CD4-positive, alpha-beta memory T cell (primary cell): Measurements from ENCODE around the gene MYO18B. TPM values are rescaled to one million over a fixed set of nuclear protein-coding genes. Genes with fewer than 3 reads are reported as not detected.
"Not testable (repeated sequence)": the region's sequence is repeated elsewhere in the genome, so short reads cannot be mapped to it uniquely, and the experiment has no call there.

Source experiments
- CTCF ChIA-PET: fragments of 350-600 bp; sonication (Branson Sonifier 250); formaldehyde crosslinking; loops from one replicate; lab custom pipeline; 2021; ENCODE audit warnings: inconsistent platforms; ENCODE audit not compliant: partially characterized antibody; lab: Charles Lee
- POLR2A ChIA-PET: fragments of 350-600 bp; sonication (Branson Sonifier 250); formaldehyde crosslinking; loops from one replicate; lab custom pipeline; 2021; ENCODE audit not compliant: partially characterized antibody; lab: Charles Lee
- DNase-seq, 5 donors: peaks; one replicate each; pipeline versions ENCODE4 v3.0.0 to v3.0.0-alpha.2; 2020 to 2022; ENCODE audit warnings: mixed read lengths in 1 of 5
- H3K27ac ChIP-seq: one replicate; pipeline ENCODE4 v1.7.0; 2013; ENCODE audit warnings: low read depth, low read length
- H3K27me3 ChIP-seq: 2 replicates; pipeline ENCODE4 v1.7.0; 2013; ENCODE audit warnings: mild to moderate bottlenecking, low read length, moderate library complexity; ENCODE audit not compliant: insufficient read depth
- H3K36me3 ChIP-seq: 2 replicates; pipeline ENCODE4 v1.7.0; 2013; ENCODE audit warnings: mild to moderate bottlenecking, low read length, moderate library complexity; ENCODE audit not compliant: insufficient read depth
- H3K4me1 ChIP-seq: 2 replicates; pipeline ENCODE4 v1.7.0; 2013; ENCODE audit warnings: mild to moderate bottlenecking, low read length, moderate library complexity; ENCODE audit not compliant: insufficient read depth
- H3K4me3 ChIP-seq, 2 donors: one replicate each; pipeline ENCODE4 v1.7.0; 2013; ENCODE audit warnings: low read length in 2 of 2, mild to moderate bottlenecking in 1 of 2
- H3K9me3 ChIP-seq, 2 donors: one replicate each; pipeline ENCODE4 v1.7.0; 2013; ENCODE audit warnings: low read length in 2 of 2, control low read depth in 1 of 2; ENCODE audit not compliant: control insufficient read depth in 1 of 2
- H3K27ac Mint-ChIP-seq, 7 donors: one replicate each; pipeline ENCODE4 v1.8.0; 2020 to 2021; ENCODE audit warnings: mixed read lengths in 7 of 7, mild to moderate bottlenecking in 6 of 7, inconsistent platforms in 3 of 7, moderate library complexity in 3 of 7
- H3K27me3 Mint-ChIP-seq, 2 donors: one replicate each; pipeline ENCODE4 v1.8.0; 2020 to 2021; ENCODE audit warnings: mixed read lengths in 2 of 2
- H3K36me3 Mint-ChIP-seq, 2 donors: one replicate each; pipeline ENCODE4 v1.8.0; 2020 to 2021; ENCODE audit warnings: mixed read lengths in 2 of 2, inconsistent platforms in 1 of 2, mild to moderate bottlenecking in 1 of 2
- H3K4me1 Mint-ChIP-seq, 4 donors: one replicate each; pipeline ENCODE4 v1.8.0; 2020 to 2021; ENCODE audit warnings: mixed read lengths in 4 of 4, mild to moderate bottlenecking in 1 of 4
- H3K4me3 Mint-ChIP-seq, 8 donors: one replicate each; pipeline ENCODE4 v1.8.0; 2020 to 2021; ENCODE audit warnings: mixed read lengths in 8 of 8, mild to moderate bottlenecking in 7 of 8, moderate library complexity in 6 of 8, inconsistent platforms in 3 of 8
- H3K9me3 Mint-ChIP-seq, 8 donors: one replicate each; pipeline ENCODE4 v1.8.0; 2020 to 2021; ENCODE audit warnings: mixed read lengths in 8 of 8, mild to moderate bottlenecking in 5 of 8, inconsistent platforms in 3 of 8, moderate library complexity in 1 of 8
- intact Hi-C: fragments of 100-400 bp; cut with micrococcal nuclease; formaldehyde crosslinking; loops from one replicate; pipeline ENCODE4 v1.15.1; 2023
- polyA plus RNA-seq, 2 donors: library from polyadenylated mRNA; unstranded; fragments of 300-500 nt; fragmentation: Illumina TruSeq; gene quantifications; one replicate each; pipeline ENCODE4 v1.2.3, GENCODE V29; 2021
- total RNA-seq, 2 experiments: library from RNA; stranded (reverse); gene quantifications; one replicate each; pipeline ENCODE4 v1.2.3, GENCODE V29; 2021

MYO18B gene
- total and polyA plus RNA-seq, 4 experiments from 2014 or later, result 0.02 to 0.26 (median 0.19) TPM; not detected in 1

- Histone ChIP-seq H3K27me3 (no peaks in the 10 kb centered on the region), H3K9me3 (no peaks in the 10 kb centered on the region), H3K4me3 (no peak overlapping the region), H3K4me1 (no peaks in the 10 kb centered on the region), H3K36me3 (no peaks in the 10 kb centered on the region), H3K27ac (no peak overlapping the region)
- Mint-ChIP-seq H3K27me3 (no peaks in the 10 kb centered on the region), H3K36me3 (no peaks in the 10 kb centered on the region), H3K4me3 (peak overlapping the region in 3 of 8 donors; percentile 13 to 58 (median 27)), H3K4me1 (peaks cover 0 to 10% (median 3%) of the 10 kb centered on the region in 4 donors), H3K9me3 (peaks cover 0 to 3% (median 0%) of the 10 kb centered on the region in 8 donors), H3K27ac (peak overlapping the region in 1 of 7 donors; percentile 40)
- CTCF ChIA-PET, result interaction anchor here (1.2 kb wide), 1 partner anchor 10 kb away, joined by 6 read pairs; no protein-coding TSS in a partner anchor
- POLR2A ChIA-PET, result interaction anchor here (0.6 kb wide), 1 partner anchor 23 kb away, joined by 3 read pairs; no protein-coding TSS in a partner anchor
- intact Hi-C loops, result loop anchor here (1.0 to 10.0 kb wide), 3 partner anchors 138 to 255 kb away; partner anchors contain the start of gene GRK3
- DNase-seq, result no peak
Measured at GRCh38 chr22:25702571-25703167, 39.3 kb upstream of the MYO18B start.

GRCh38 chr22:25704701-25705100, 37.3 kb upstream of the MYO18B start:
- peaks cover 0 to 10% (median 4%) of the 10 kb centered on the region in 4 donors for H3K4me1 Mint-ChIP-seq
- no peak overlapping the region for H3K27ac ChIP-seq
- H3K27me3 ChIP-seq, result no peaks in the 10 kb centered on the region
- no peak overlapping the region for H3K4me3 ChIP-seq
- H3K36me3 Mint-ChIP-seq, result no peaks in the 10 kb centered on the region
- H3K9me3 Mint-ChIP-seq, result peaks cover 0 to 3% (median 0%) of the 10 kb centered on the region in 8 donors
- H3K4me1 ChIP-seq, result no peaks in the 10 kb centered on the region
- H3K27me3 Mint-ChIP-seq, result no peaks in the 10 kb centered on the region
- H3K27ac Mint-ChIP-seq, result no peak overlapping the region
- no peak overlapping the region for H3K4me3 Mint-ChIP-seq
- DNase-seq, result no peak
- intact Hi-C loops, result loop anchor here (5.0 to 10.0 kb wide), 2 partner anchors 140 to 257 kb away; partner anchors contain the start of gene GRK3
- ChIA-PET POLR2A (no interaction called here), CTCF (no interaction called here)
- H3K36me3 ChIP-seq, result no peaks in the 10 kb centered on the region
- no peaks in the 10 kb centered on the region for H3K9me3 ChIP-seq

DNA sequence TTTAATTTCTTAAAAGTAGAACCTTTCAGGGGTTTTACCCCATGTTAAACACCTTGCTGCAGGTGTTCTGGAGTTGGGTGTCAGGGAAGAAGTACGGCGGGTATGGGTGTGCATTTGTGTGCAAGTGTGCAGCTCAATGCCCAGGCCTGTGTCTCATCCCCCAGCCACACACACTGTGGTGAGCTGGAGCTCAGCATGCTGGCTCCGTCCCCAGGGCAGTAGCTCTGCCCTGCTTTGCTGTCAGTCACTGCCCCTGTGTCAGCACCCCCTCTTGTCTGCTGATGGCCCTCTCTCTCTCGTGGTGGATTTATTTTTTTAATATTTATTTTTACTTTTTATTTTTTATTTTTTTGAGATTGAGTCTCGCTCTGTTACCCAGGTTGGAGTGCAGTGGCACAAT, 35.8 kb upstream of the MYO18B start:
- Mint-ChIP-seq H3K4me3 (no peak overlapping the region), H3K9me3 (peaks cover 0 to 3% (median 0%) of the 10 kb centered on the region in 8 donors)
- H3K4me1 ChIP-seq, result no peaks in the 10 kb centered on the region

GRCh38 chr22:25708430-25708829, 33.6 kb upstream of the MYO18B start:
- H3K27me3 ChIP-seq, H3K36me3 Mint-ChIP-seq, H3K9me3 ChIP-seq, H3K36me3 ChIP-seq, H3K27ac ChIP-seq, H3K27ac Mint-ChIP-seq, H3K27me3 Mint-ChIP-seq, POLR2A ChIA-PET, CTCF ChIA-PET, H3K4me3 Mint-ChIP-seq, H3K4me1 ChIP-seq, DNase-seq, H3K4me1 Mint-ChIP-seq, H3K4me3 ChIP-seq, H3K9me3 Mint-ChIP-seq: not testable (repeated sequence)
- intact Hi-C loops, result loop anchor here (10.0 kb wide), 1 partner anchor 144 kb away; the partner anchor contains the start of gene GRK3

More for the DNA sequence above, 35.8 kb upstream of the MYO18B start:
- no peaks in the 10 kb centered on the region for H3K36me3 Mint-ChIP-seq
- DNase-seq, result no peak
- Histone ChIP-seq H3K36me3 (no peaks in the 10 kb centered on the region), H3K9me3 (no peaks in the 10 kb centered on the region), H3K27ac (no peak overlapping the region), H3K27me3 (no peaks in the 10 kb centered on the region), H3K4me3 (no peak overlapping the region)
- ChIA-PET POLR2A (no interaction called here), CTCF (no interaction called here)
- intact Hi-C loops, result loop anchor here (10.0 kb wide), 1 partner anchor 141 kb away; the partner anchor contains the start of gene GRK3
- H3K27me3 Mint-ChIP-seq, result no peaks in the 10 kb centered on the region
- no peak overlapping the region for H3K27ac Mint-ChIP-seq
- H3K4me1 Mint-ChIP-seq, result peaks cover 0 to 14% (median 5%) of the 10 kb centered on the region in 4 donors

DNA sequence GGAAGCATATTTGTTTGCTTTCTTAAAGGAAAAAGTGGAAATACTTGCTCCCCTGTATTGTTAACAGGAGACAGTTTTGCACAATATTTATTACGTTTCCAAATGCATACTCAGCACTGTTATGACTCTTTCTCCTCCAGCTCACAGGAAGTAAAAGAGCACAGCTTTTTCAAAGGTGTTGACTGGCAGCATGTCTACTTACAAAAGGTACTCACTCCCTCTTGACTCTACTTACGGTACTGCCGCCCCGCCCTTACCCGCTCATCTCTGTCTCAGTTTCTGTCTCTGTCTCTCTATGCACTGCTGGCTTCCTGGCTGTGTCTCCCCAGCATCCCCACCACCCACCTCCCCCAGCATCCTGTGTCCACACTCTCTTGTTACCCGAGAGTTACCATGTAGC, 32.2 kb upstream of the MYO18B start:
- no peaks in the 10 kb centered on the region for H3K36me3 ChIP-seq
- no peaks in the 10 kb centered on the region for H3K27me3 ChIP-seq
- H3K9me3 ChIP-seq, result no peaks in the 10 kb centered on the region
- Mint-ChIP-seq H3K4me1 (peaks cover 0 to 7% (median 2%) of the 10 kb centered on the region in 4 donors), H3K27ac (peak overlapping the region in 3 of 7 donors; percentile 24 to 75 (median 26)), H3K36me3 (peaks cover 0 to 5% of the 10 kb centered on the region in 2 donors), H3K4me3 (no peak overlapping the region), H3K9me3 (peaks cover 0 to 3% (median 0%) of the 10 kb centered on the region in 8 donors), H3K27me3 (no peaks in the 10 kb centered on the region)
- H3K4me1 ChIP-seq, result no peaks in the 10 kb centered on the region
- no peak overlapping the region for H3K4me3 ChIP-seq
- intact Hi-C loops, result loop anchor here (10.0 kb wide), 1 partner anchor 145 kb away; the partner anchor contains the start of gene GRK3
- no peak overlapping the region for H3K27ac ChIP-seq
- no peak for DNase-seq
- CTCF ChIA-PET, result no interaction called here
- POLR2A ChIA-PET, result no interaction called here

- Histone ChIP-seq H3K4me3 (no peak overlapping the region), H3K27me3 (no peaks in the 10 kb centered on the region), H3K27ac (no peak overlapping the region), H3K9me3 (no peaks in the 10 kb centered on the region), H3K36me3 (no peaks in the 10 kb centered on the region), H3K4me1 (no peaks in the 10 kb centered on the region)
- no peak for DNase-seq
- Mint-ChIP-seq H3K4me1 (peaks cover 0 to 7% (median 2%) of the 10 kb centered on the region in 4 donors), H3K9me3 (peaks cover 0 to 3% (median 0%) of the 10 kb centered on the region in 8 donors), H3K4me3 (no peak overlapping the region), H3K27ac (no peak overlapping the region), H3K27me3 (no peaks in the 10 kb centered on the region), H3K36me3 (peaks cover 0 to 5% of the 10 kb centered on the region in 2 donors)
- ChIA-PET POLR2A (no interaction called here), CTCF (no interaction called here)
- intact Hi-C loops, result no loop called here
Measured at GRCh38 chr22:25710501-25710900, 31.5 kb upstream of the MYO18B start.

- Mint-ChIP-seq H3K27me3 (no peaks in the 10 kb centered on the region), H3K4me3 (no peak overlapping the region), H3K9me3 (peaks cover 0 to 3% (median 0%) of the 10 kb centered on the region in 8 donors), H3K4me1 (peaks cover 0 to 7% (median 2%) of the 10 kb centered on the region in 4 donors), H3K36me3 (peaks cover 0 to 5% of the 10 kb centered on the region in 2 donors), H3K27ac (no peak overlapping the region)
- no peak overlapping the region for H3K4me3 ChIP-seq
- intact Hi-C loops, result no loop called here
- H3K36me3 ChIP-seq, result no peaks in the 10 kb centered on the region
- CTCF ChIA-PET, result interaction anchor here (1.7 kb wide), 1 partner anchor 9 kb away, joined by 6 read pairs; no protein-coding TSS in a partner anchor
- DNase-seq, result no peak
- no peak overlapping the region for H3K27ac ChIP-seq
- POLR2A ChIA-PET, result no interaction called here
- H3K27me3 ChIP-seq, result no peaks in the 10 kb centered on the region
- H3K4me1 ChIP-seq, result no peaks in the 10 kb centered on the region
- no peaks in the 10 kb centered on the region for H3K9me3 ChIP-seq
Measured at GRCh38 chr22:25711491-25711890, 30.5 kb upstream of the MYO18B start.
